Neuron (in vitro differentiated cells): ENCODE results near the gene ABHD16A.

Experiments used
- H2AFZ ChIP-seq: one replicate; pipeline ENCODE4 v1.6.1; 2013; ENCODE audit warnings: low read depth, mild to moderate bottlenecking, inconsistent platforms, low read length, moderate library complexity
- H3K27me3 ChIP-seq: one replicate; pipeline ENCODE4 v1.6.1; 2013; ENCODE audit warnings: low read length; ENCODE audit not compliant: insufficient read depth
- H3K36me3 ChIP-seq: one replicate; pipeline ENCODE4 v1.6.1; 2013; ENCODE audit warnings: low read length; ENCODE audit not compliant: insufficient read depth
- H3K4me1 ChIP-seq: one replicate; pipeline ENCODE4 v1.6.1; 2013; ENCODE audit warnings: low read length; ENCODE audit not compliant: insufficient read depth
- H3K4me3 ChIP-seq: 2 replicates; pipeline ENCODE4 v1.5.1; 2013; ENCODE audit warnings: mild to moderate bottlenecking, low read length, moderate library complexity
- H3K9me3 ChIP-seq: one replicate; pipeline ENCODE4 v1.6.1; 2013; ENCODE audit warnings: low read length

ABHD16A gene

GRCh38 chr6:31663961-31664789 lies 38.9 kb downstream of the ABHD16A start:
- H3K4me1 ChIP-seq, result peaks cover 38% of the 10 kb centered on the region
- H3K27me3 ChIP-seq, result no peaks in the 10 kb centered on the region
- peak overlapping the region; percentile 63 for H3K4me3 ChIP-seq
- peaks cover 47% of the 10 kb centered on the region for H3K36me3 ChIP-seq
- peak overlapping the region; percentile 46 for H2AFZ ChIP-seq
- H3K9me3 ChIP-seq, result no peaks in the 10 kb centered on the region

GRCh38 chr6:31663126-31663960 lies 39.8 kb downstream of the ABHD16A start:
- H3K27me3 ChIP-seq, result no peaks in the 10 kb centered on the region
- peak overlapping the region; percentile 63 for H3K4me3 ChIP-seq
- peaks cover 41% of the 10 kb centered on the region for H3K36me3 ChIP-seq
- peaks cover 46% of the 10 kb centered on the region for H3K4me1 ChIP-seq
- H3K9me3 ChIP-seq, result no peaks in the 10 kb centered on the region
- no peak overlapping the region for H2AFZ ChIP-seq

GRCh38 chr6:31662124-31662723 lies 40.9 kb downstream of the ABHD16A start:
- H3K9me3 ChIP-seq, result no peaks in the 10 kb centered on the region
- H3K4me1 ChIP-seq, result peaks cover 47% of the 10 kb centered on the region
- H3K4me3 ChIP-seq, result no peak overlapping the region
- H3K27me3 ChIP-seq, result no peaks in the 10 kb centered on the region
- no peak overlapping the region for H2AFZ ChIP-seq
- H3K36me3 ChIP-seq, result peaks cover 40% of the 10 kb centered on the region

DNA sequence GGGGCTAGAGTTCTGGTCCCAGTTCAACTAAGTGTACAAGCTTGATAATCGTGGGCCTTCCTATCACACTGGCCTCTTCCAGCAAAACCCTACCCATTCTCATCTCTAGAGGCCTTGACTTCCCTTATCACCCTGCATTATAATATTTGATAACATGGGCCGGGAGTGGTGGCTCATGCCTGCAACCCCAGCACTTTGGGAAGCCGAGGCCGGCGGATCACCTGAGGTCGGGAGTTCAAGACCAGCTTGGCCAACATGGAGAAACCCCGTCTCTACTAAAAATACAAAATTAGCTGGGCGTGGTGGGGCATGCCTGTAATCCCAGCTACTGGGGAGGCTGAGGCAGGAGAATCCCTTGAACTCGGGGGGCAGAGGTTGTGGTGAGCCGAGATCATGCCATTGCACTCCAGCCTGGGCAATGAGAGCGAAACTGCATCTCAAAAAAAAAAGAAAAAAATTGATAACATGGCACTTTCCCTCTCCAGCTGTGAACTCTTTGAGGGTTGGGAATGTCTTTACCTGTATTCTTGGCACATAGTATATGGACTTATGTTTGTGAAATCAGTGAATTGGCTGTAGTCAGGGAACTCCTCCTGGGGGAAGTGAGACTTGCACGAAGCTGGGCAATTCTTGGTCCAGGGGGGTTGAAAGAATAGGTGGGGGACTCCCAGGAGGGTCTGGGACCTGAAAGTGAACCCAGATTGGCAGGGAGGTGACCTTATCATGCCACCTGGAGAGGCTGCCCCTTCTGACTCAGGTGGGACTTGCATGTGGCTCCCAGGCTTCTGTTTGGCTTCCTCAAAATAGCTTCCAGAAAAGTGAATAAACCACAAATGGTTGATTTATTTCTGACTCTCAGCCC lies 41.6 kb downstream of the ABHD16A start:
- no peaks in the 10 kb centered on the region for H3K9me3 ChIP-seq
- H2AFZ ChIP-seq, result peak overlapping the region; percentile 62
- H3K36me3 ChIP-seq, result peaks cover 39% of the 10 kb centered on the region
- H3K4me1 ChIP-seq, result peaks cover 41% of the 10 kb centered on the region
- no peaks in the 10 kb centered on the region for H3K27me3 ChIP-seq
- H3K4me3 ChIP-seq, result peak overlapping the region; percentile 98

DNA sequence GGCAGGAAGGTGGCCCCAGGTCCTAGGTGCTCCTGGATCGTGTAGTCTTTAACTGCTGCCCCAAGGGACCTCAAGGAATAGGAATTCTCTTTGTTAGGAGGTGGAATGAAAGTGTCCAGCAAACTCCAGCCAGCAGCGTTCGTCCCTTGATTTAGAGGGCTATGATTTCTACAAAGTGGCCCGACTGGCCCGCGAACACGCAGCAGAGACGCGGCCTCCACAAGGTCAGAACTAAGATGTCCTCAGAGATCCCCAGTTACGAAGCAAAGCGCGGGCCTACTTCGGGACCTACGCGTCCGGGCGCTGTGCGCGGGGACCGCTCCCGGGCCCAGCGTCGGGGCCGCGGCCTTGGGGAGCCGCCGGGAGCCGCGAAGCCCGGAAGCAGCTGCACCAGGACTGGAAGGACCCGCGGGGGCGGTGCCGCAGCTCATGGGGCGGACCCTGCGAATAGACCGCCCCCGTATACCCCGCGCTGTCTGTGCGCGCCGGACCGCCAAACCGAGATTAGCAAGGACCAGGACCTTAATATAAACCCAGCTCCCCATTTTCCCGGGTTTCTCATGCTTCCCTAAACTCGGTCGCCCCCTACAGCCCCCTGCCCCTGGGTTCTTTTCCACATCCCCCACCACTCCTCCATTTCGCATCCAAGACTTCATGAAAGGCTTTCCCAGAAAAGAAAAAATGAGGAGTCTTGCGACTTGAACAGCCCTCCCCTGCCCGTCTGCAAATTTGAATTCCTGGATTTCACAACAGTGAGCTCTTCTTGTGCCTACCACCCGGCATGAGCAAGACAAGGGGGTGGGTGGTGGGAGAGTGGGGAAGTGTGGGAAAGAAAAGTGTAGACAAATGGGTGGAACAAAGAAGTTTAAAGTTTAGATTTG lies 42.5 kb downstream of the ABHD16A start, which contains the start of gene C6orf47:
Gene C6orf47, minus strand, starts transcription at position 398 of the 881 bp plus-strand sequence. CDS start 831 bp downstream, outside the sequence.
- Histone ChIP-seq H3K4me1 (peaks cover 40% of the 10 kb centered on the region), H3K27me3 (no peaks in the 10 kb centered on the region), H3K9me3 (no peaks in the 10 kb centered on the region), H2AFZ (peak within 1 kb of the TSS; percentile 62), H3K4me3 (peak within 1 kb of the TSS; percentile 98), H3K36me3 (peaks cover 42% of the 10 kb centered on the region)

GRCh38 chr6:31659649-31660380 lies 43.3 kb downstream of the ABHD16A start:
- H3K4me1 ChIP-seq, result peaks cover 40% of the 10 kb centered on the region
- no peaks in the 10 kb centered on the region for H3K9me3 ChIP-seq
- peaks cover 42% of the 10 kb centered on the region for H3K36me3 ChIP-seq
- H3K4me3 ChIP-seq, result peak overlapping the region; percentile 98
- H3K27me3 ChIP-seq, result no peaks in the 10 kb centered on the region
- peak overlapping the region; percentile 62 for H2AFZ ChIP-seq

- Histone ChIP-seq H3K36me3 (peaks cover 42% of the 10 kb centered on the region), H3K4me3 (peak overlapping the region; percentile 98)
Observed at GRCh38 chr6:31658983-31659648, 44.0 kb downstream of the ABHD16A start.

DNA sequence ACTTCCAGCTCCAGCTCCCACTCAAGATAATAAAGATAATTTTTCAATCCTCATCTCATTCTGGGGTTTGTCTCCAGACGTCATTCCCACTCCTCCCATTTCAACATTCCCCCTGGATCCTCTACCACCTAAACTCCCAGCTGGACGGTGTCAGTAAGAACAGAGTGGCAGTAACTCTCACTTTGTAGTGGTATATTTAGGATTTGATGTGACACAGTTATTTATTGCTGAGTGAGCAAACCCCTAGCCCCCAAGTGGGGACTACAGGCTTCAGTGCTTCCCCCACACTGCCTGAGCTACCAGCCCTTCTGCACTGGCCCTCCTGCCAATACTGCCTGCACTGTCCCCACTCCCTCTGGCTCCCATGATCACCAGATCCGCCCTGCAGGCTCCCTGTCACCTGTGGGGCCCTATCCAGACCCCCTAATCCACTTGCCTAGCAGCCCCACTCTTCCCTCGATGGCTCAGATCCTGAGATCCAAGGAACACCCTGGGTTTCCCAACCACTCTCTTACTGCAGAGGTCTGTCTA lies 44.9 kb downstream of the ABHD16A start:
- H3K36me3 ChIP-seq, result peaks cover 33% of the 10 kb centered on the region
- no peaks in the 10 kb centered on the region for H3K27me3 ChIP-seq
- no peaks in the 10 kb centered on the region for H3K9me3 ChIP-seq
- peaks cover 29% of the 10 kb centered on the region for H3K4me1 ChIP-seq
- no peak overlapping the region for H2AFZ ChIP-seq
- H3K4me3 ChIP-seq, result no peak overlapping the region

More at GRCh38 chr6:31658983-31659648, 44.0 kb downstream of the ABHD16A start:
- peaks cover 36% of the 10 kb centered on the region for H3K4me1 ChIP-seq
- H2AFZ ChIP-seq, result no peak overlapping the region
- no peaks in the 10 kb centered on the region for H3K27me3 ChIP-seq
- H3K9me3 ChIP-seq, result no peaks in the 10 kb centered on the region

- H3K4me3 ChIP-seq, result no peak overlapping the region
- H2AFZ ChIP-seq, result no peak overlapping the region
- H3K36me3 ChIP-seq, result peaks cover 31% of the 10 kb centered on the region
- H3K4me1 ChIP-seq, result peaks cover 27% of the 10 kb centered on the region
- no peaks in the 10 kb centered on the region for H3K9me3 ChIP-seq
- H3K27me3 ChIP-seq, result no peaks in the 10 kb centered on the region
Observed at GRCh38 chr6:31657406-31658157, 45.5 kb downstream of the ABHD16A start.
